Dedifferentiated amniotic fluid mesenchymal stem cell (primary cell): ENCODE results near the gene COL21A1.

Experiments used
- DNase-seq: peaks from one replicate; pipeline ENCODE4 v3.0.0-alpha.2; 2016; ENCODE audit errors: extremely low spot score

The COL21A1 gene

DNA sequence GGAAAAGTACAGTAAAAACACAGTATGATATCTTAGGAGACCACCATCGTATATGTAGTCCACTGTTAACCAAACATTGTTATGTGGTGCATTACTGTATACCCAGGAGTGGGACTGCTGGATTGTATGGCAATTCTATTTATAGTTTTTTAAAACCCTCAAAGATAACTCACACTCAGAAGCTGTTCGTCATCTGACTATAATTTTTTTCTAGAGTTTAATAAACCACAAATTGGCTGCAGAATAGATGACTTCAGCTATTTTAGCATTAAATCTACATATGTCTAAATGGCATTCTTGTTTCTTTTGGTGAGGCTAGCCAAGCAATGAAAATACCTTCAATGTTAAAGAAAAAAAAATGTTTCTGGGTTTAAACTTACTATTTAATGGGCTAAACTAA lies 237.7 kb downstream of the COL21A1 start:
- DNase-seq: no peak
